Pancreas (tissue), 10 donors: ENCODE results near the gene MRPL28. TPM values are rescaled to one million over a fixed set of nuclear protein-coding genes. Genes with fewer than 3 reads are reported as not detected.
A peak's percentile ranks its signal among the peaks of the same experiment; 100 is the strongest.

Experiments used
- ATAC-seq, 4 donors: fragments of 200-7000 bp; cut with Tn5 transposase; one replicate each; pipeline versions ENCODE4 v1.8.0 to v1.9.1; 2020; ENCODE audit warnings: mild to moderate bottlenecking in 4 of 4, moderate library complexity in 4 of 4
- DNase-seq, 6 donors: peaks; one replicate each; pipeline ENCODE4 v3.0.0-alpha.2; 2020
- FAIRE-seq: peaks from 2 replicates; lab custom pipeline; 2012; peaks lifted over from hg19 to GRCh38; lab: Jason Lieb, UNC
- H3K27ac ChIP-seq, 4 donors: fragments of 200-600 bp; sonication (generic); 1 replicate in 3 of 4; 2 replicates in 1 of 4; pipeline versions ENCODE4 v1.5.0 to v1.8.0; 2020
- H3K27me3 ChIP-seq, 4 donors: fragments of 200-600 bp; one replicate each; pipeline ENCODE4 v1.8.0; 2021
- H3K36me3 ChIP-seq, 3 donors: fragments of 200-600 bp; sonication (generic) in 1 of 3; one replicate each; pipeline versions ENCODE4 v1.5.0 to v1.8.0; 2020 to 2021
- H3K4me1 ChIP-seq, 3 donors: fragments of 200-600 bp; one replicate each; pipeline ENCODE4 v1.8.0; 2021
- H3K4me3 ChIP-seq, 4 donors: fragments of 200-600 bp; sonication (generic) in 2 of 4; one replicate each; pipeline versions ENCODE4 v1.5.0 to v1.8.0; 2020 to 2021
- H3K9me3 ChIP-seq, 4 donors: fragments of 200-600 bp; one replicate each; pipeline ENCODE4 v1.8.0; 2021
- CTCF ChIP-seq, 4 donors: fragments of 200-600 bp; sonication (generic) in 3 of 4; IDR thresholded peaks; one replicate each; pipeline versions ENCODE4 v1.5.0 to v1.8.0; 2021; ENCODE audit warnings: antibody characterized with exemption in 4 of 4
- WGBS, 2 donors: extraction: QIAGEN DNeasy Blood & Tissue Kit; methylation state at CpG; one replicate each; pipeline ENCODE4 v1.1.7; 2013; 5-methylcytosine and 5-hydroxymethylcytosine counted together
- intact Hi-C, 3 donors: fragments of 100-400 bp; cut with DNase I; formaldehyde crosslinking; loops; one replicate each; pipeline versions ENCODE4 v1.11.1 to v1.14.2; 2022
- polyA plus RNA-seq, 2 donors: library from polyadenylated mRNA; stranded (reverse); fragments of 200-250 nt; gene quantifications; one replicate each; pipeline ENCODE4 v1.2.3, GENCODE V29; 2013
- total RNA-seq, 6 donors: library from RNA; stranded (reverse); fragmentation: NEBNext Ultra II Directional in 4 of 6; extraction: Animal tissue kit (Norgen Biotek cat#: 25700) in 4 of 6; gene quantifications; one replicate each; pipeline versions ENCODE4 v1.2.1 to v1.2.4, GENCODE V29; 2021 to 2023
- donor health status: healthy with polysubstance abuse.
- donor health status: DM: no; HTN: no; CAD: no; lungs with moderate emphysema.
- donor health status: DM: no; HTN: no; CAD: no.
- donor health status: control.
- donor health status: control.
- donor health status: Bipolar disorder and iron deficiency.
- donor health status: DM: yes; HTN: yes; CAD: no.
- donor health status: DM: no; HTN: no; CAD: no.
- donor health status: DM: no; HTN: no; CAD: no.
- donor health status: DM: yes; HTN: yes; CAD: no.

Gene MRPL28
- total and polyA plus RNA-seq, 8 donors: 9.2 to 65.4 (median 20.5) TPM

- WGBS, 2 donors: 69 to 70% methylated on average over 17 to 19 of the region's 19 CpGs
- intact Hi-C loops: no loop called here
Observed at GRCh38 chr16:359067-359763, 11.1 kb downstream of the MRPL28 start.

DNA sequence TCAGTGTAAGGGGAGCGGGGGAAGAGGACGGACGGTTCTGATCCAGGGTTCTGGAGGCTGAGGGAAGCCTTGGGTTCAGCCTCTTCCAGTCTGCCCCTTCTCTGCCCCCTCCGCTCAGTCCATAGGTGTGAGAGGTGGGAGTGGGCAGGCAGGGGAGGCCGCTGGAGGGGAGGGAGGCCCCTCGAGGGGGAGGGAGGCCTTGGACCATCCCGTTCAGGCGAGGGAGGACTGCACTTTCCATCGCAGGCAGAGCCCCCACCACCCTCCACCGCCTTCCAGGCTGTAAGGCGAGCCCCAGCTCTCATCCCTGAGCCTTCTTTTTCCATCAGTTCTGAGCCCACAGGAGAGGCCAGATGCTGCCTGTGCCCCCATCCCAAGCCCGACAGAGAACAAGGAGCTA, 13.6 kb downstream of the MRPL28 start:
- intact Hi-C loops: no loop called here
- no peak overlapping the region for H3K27ac ChIP-seq
- H3K36me3 ChIP-seq: no peaks in the 10 kb centered on the region
- no peak overlapping the region for H3K4me3 ChIP-seq
- 65 to 79% methylated on average over 11 to 12 of the region's 12 CpGs for WGBS, 2 donors
- no peaks in the 10 kb centered on the region for H3K4me1 ChIP-seq
- no peak for FAIRE-seq
- H3K27me3 ChIP-seq: no peaks in the 10 kb centered on the region
- peak in 1 of 6 donors; percentile 43 for DNase-seq
- no peaks in the 10 kb centered on the region for H3K9me3 ChIP-seq
- TF ChIP-seq CTCF (IDR thresholded peaks at IDR 0.05): no peak
- no peak for ATAC-seq

More at GRCh38 chr16:359067-359763, 11.1 kb downstream of the MRPL28 start:
- peak in 3 of 6 donors; percentile 36 to 75 (median 57) for DNase-seq
- no peak overlapping the region for H3K27ac ChIP-seq
- H3K9me3 ChIP-seq: no peaks in the 10 kb centered on the region
- FAIRE-seq: no peak
- no peak for TF ChIP-seq CTCF (IDR thresholded peaks at IDR 0.05)
- no peaks in the 10 kb centered on the region for H3K27me3 ChIP-seq
- no peak for ATAC-seq
- no peaks in the 10 kb centered on the region for H3K4me1 ChIP-seq
- H3K36me3 ChIP-seq: no peaks in the 10 kb centered on the region
- H3K4me3 ChIP-seq: no peak overlapping the region

- H3K27me3 ChIP-seq: no peaks in the 10 kb centered on the region
- H3K4me3 ChIP-seq: no peak overlapping the region
- ATAC-seq (no peak), FAIRE-seq (no peak), DNase-seq (peak in 2 of 6 donors; percentile 54 to 77)
- no peak for TF ChIP-seq CTCF (IDR thresholded peaks at IDR 0.05)
- H3K36me3 ChIP-seq: no peaks in the 10 kb centered on the region
- peaks cover 0 to 6% (median 4%) of the 10 kb centered on the region in 3 donors for H3K4me1 ChIP-seq
- no peak overlapping the region for H3K27ac ChIP-seq
- 85 to 91% methylated on average over 10 of the region's 10 CpGs for WGBS, 2 donors
- H3K9me3 ChIP-seq: no peaks in the 10 kb centered on the region
- intact Hi-C loops: no loop called here
Observed at GRCh38 chr16:354971-355461, 15.3 kb downstream of the MRPL28 start.

GRCh38 chr16:354291-354881, 16.0 kb downstream of the MRPL28 start:
- intact Hi-C loops: no loop called here
- Histone ChIP-seq H3K27ac (no peak overlapping the region), H3K4me3 (no peak overlapping the region), H3K27me3 (no peaks in the 10 kb centered on the region), H3K9me3 (no peaks in the 10 kb centered on the region), H3K36me3 (no peaks in the 10 kb centered on the region), H3K4me1 (peaks cover 0 to 6% (median 4%) of the 10 kb centered on the region in 3 donors)
- no peak for TF ChIP-seq CTCF (IDR thresholded peaks at IDR 0.05)
- FAIRE-seq (no peak), DNase-seq (peak in 4 of 6 donors; percentile 30 to 78 (median 62)), ATAC-seq (no peak)
- WGBS, 2 donors: 87% methylated on average over 12 of the region's 12 CpGs
